Measurements from ENCODE around the gene ADARB2.

DNA sequence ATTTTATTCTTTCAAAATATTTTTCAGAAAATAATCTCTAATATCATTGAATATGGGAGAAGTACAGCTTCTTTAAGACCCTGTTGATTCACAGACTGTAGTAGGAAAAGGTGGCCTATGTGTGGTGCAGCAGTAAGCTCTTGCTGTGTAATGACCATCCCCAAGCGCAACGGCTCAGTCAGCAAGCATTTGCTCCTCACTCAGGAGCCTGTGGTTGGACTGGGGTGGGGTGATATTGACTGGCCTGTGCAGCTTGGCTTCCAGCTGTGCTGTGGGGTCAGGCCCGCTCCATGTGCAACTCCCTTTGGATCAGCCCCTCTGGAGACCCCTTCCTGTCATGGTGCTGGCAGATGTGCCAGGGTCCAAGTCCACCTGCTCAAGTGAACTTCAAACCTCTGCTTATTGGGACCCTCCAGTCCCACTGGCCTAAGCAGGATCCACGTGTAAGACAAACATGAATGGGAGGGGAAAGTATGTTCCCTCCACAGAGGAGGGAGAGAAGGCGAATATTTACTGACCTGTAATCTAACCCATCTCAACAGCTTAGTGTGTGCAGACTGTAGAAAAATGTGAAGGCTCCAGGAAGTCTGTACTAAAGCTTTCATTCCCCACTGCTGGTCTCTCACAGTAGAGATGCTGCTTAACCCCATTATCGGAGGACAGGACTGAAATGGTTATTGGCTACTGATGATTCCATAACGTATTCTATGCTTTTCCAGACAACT lies 441.4 kb downstream of the ADARB2 start:
- TF ChIP-seq, protein P1, sequence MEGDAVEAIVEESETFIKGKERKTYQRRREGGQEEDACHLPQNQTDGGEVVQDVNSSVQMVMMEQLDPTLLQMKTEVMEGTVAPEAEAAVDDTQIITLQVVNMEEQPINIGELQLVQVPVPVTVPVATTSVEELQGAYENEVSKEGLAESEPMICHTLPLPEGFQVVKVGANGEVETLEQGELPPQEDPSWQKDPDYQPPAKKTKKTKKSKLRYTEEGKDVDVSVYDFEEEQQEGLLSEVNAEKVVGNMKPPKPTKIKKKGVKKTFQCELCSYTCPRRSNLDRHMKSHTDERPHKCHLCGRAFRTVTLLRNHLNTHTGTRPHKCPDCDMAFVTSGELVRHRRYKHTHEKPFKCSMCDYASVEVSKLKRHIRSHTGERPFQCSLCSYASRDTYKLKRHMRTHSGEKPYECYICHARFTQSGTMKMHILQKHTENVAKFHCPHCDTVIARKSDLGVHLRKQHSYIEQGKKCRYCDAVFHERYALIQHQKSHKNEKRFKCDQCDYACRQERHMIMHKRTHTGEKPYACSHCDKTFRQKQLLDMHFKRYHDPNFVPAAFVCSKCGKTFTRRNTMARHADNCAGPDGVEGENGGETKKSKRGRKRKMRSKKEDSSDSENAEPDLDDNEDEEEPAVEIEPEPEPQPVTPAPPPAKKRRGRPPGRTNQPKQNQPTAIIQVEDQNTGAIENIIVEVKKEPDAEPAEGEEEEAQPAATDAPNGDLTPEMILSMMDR (IDR thresholded peaks at IDR 0.05), result no peak
- TF ChIP-seq EP300 (IDR thresholded peaks at IDR 0.05), result no peak
- no peak for TF ChIP-seq POLR2AphosphoS5 (IDR thresholded peaks at IDR 0.05)
